Smooth muscle cell (in vitro differentiated cells): ENCODE measurements around the gene EFNB1. TPM values are rescaled to one million over a fixed set of nuclear protein-coding genes. Genes with fewer than 3 reads are reported as not detected.

ENCODE experiments used
- DNase-seq: peaks from one replicate; lab custom pipeline; 2025; ENCODE audit not compliant: unreplicated experiment; lab: John Stamatoyannopoulos, UW
- H2AFZ ChIP-seq: fragments of 200-600 bp; sonication (generic); 2 replicates; pipeline ENCODE4 v1.6.0; 2016; ENCODE audit warnings: antibody characterized with exemption, low read depth, mild to moderate bottlenecking
- H3F3A ChIP-seq: fragments of 200-600 bp; sonication (generic); 2 replicates; pipeline ENCODE4 v1.6.0; 2017; ENCODE audit warnings: antibody characterized with exemption, low read depth
- H3K27ac ChIP-seq: fragments of 200-600 bp; sonication (generic); 2 replicates; pipeline ENCODE4 v1.5.1; 2016; ENCODE audit warnings: low read depth, mild to moderate bottlenecking
- H3K27me3 ChIP-seq: fragments of 200-600 bp; sonication (generic); 2 replicates; pipeline ENCODE4 v1.6.1; 2016; ENCODE audit warnings: low read depth, mild to moderate bottlenecking
- H3K36me3 ChIP-seq: fragments of 200-600 bp; sonication (generic); 2 replicates; pipeline ENCODE4 v1.5.1; 2016; ENCODE audit warnings: low read depth
- H3K4me1 ChIP-seq: fragments of 200-600 bp; sonication (generic); 2 replicates; pipeline ENCODE4 v1.5.1; 2016; ENCODE audit warnings: low read depth
- H3K4me2 ChIP-seq: fragments of 200-600 bp; sonication (generic); 2 replicates; pipeline ENCODE4 v1.6.0; 2016; ENCODE audit warnings: mild to moderate bottlenecking
- H3K4me3 ChIP-seq: fragments of 200-600 bp; sonication (generic); 2 replicates; pipeline ENCODE4 v1.5.1; 2016; ENCODE audit warnings: mild to moderate bottlenecking
- H3K79me2 ChIP-seq: fragments of 200-600 bp; sonication (generic); 2 replicates; pipeline ENCODE4 v1.6.0; 2016; ENCODE audit warnings: low read depth, mild to moderate bottlenecking
- H3K9ac ChIP-seq: fragments of 200-600 bp; sonication (generic); 2 replicates; pipeline ENCODE4 v1.6.0; 2016; ENCODE audit warnings: low read depth
- H3K9me3 ChIP-seq: fragments of 200-600 bp; sonication (generic); replicated peaks from 2 replicates; pipeline ENCODE4 v1.5.1; 2016; ENCODE audit warnings: low read depth
- H4K20me1 ChIP-seq: fragments of 200-600 bp; sonication (generic); 2 replicates; pipeline ENCODE4 v1.6.0; 2016; ENCODE audit warnings: low read depth
- CTCF ChIP-seq: fragments of 200-600 bp; sonication (generic); IDR thresholded peaks from 2 replicates; pipeline ENCODE4 v1.5.1; 2017; ENCODE audit warnings: borderline replicate concordance, mild to moderate bottlenecking, antibody characterized with exemption; ENCODE audit not compliant: insufficient read depth, poor library complexity, severe bottlenecking
- WGBS: methylation state at CpG from one replicate; pipeline ENCODE4 v1.1.7; 2016; ENCODE audit warnings: low lambda C conversion rate; 5-methylcytosine and 5-hydroxymethylcytosine counted together
- polyA plus RNA-seq: library from polyadenylated mRNA; unstranded; fragments of >200 nt; fragmentation: Nextera tagmentation; extraction: Ambion mirVana; gene quantifications from 2 replicates; pipeline ENCODE4 v1.2.1, GENCODE V29; 2016
- total RNA-seq: library from RNA; depleted of rRNA; stranded (reverse); fragments of >200 nt; gene quantifications from 2 replicates; pipeline ENCODE4 v1.2.3, GENCODE V29; 2014

The EFNB1 gene
- total and polyA plus RNA-seq, 2 experiments from 2014 or later: 41.4 to 58.3 TPM

DNA sequence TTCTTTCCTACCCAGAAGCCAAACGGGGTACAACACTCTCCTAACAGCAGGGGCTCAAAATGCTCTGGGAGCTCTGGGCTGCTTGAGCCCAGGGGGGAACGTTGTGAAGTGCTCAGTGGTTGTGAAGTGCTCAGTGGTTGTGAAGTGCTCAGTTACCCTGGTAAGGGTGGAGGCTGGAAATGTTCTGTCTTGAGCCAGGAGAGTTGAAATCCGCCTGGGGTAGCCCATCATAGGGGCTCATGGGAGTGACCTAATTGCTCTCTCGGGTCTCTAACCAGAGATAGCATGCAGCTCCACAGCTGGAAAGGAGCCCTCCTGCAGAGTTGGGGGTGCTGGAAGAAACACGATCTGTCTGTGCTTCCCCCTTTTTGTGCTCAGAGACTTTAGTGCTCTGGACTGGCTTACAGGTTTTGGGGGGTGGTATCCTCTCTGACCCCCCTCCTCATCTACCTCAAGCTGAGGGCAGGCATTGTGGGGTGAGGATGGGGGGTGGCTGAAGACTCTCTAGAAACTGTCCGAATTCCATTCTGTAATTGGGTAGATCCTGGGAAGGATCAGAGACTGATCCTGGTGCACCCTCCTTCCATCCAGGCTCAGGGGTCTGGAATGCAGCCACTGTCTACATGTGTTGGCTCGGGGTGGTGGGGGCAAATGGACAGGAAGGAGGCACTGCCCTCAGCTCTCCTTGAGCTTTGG, 2.7 kb downstream of the EFNB1 start:
- no peak for TF ChIP-seq CTCF
- Histone ChIP-seq H3F3A (no peaks in the 10 kb centered on the region), H3K4me3 (peak overlapping the region; percentile 62), H3K4me1 (no peaks in the 10 kb centered on the region), H3K27ac (no peak overlapping the region), H3K9ac (no peak overlapping the region), H3K79me2 (peaks cover 74% of the 10 kb centered on the region), H3K9me3 (no peaks in the 10 kb centered on the region), H3K36me3 (no peaks in the 10 kb centered on the region), H3K4me2 (peak overlapping the region; percentile 87), H4K20me1 (peaks cover 66% of the 10 kb centered on the region), H2AFZ (no peak overlapping the region), H3K27me3 (no peaks in the 10 kb centered on the region)
- 32% methylated on average over 7 of the region's 7 CpGs for WGBS
- no peak for DNase-seq

DNA sequence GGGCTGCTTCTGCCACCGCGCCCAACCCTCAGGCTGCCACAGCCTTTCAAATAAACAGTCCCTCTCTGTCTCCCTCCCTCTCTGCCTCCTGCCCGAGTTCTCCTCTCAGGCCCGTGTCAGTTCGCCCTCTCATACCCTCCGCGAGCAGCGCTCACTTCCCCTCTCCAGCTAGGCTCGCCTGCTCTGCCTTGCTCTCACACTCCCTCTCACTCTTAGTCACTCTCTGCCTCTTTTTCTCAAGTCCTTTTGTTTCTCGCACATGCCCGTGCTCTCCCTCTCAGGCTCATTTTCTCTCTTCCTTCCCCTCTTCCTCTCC, 3.2 kb downstream of the EFNB1 start:
- Histone ChIP-seq H2AFZ (no peak overlapping the region), H3K4me2 (peak overlapping the region; percentile 87), H3K79me2 (peaks cover 79% of the 10 kb centered on the region), H3K27me3 (no peaks in the 10 kb centered on the region), H3K4me1 (no peaks in the 10 kb centered on the region), H4K20me1 (peaks cover 71% of the 10 kb centered on the region), H3K27ac (peak overlapping the region; percentile 36), H3K9ac (no peak overlapping the region), H3F3A (no peaks in the 10 kb centered on the region), H3K36me3 (no peaks in the 10 kb centered on the region), H3K4me3 (peak overlapping the region; percentile 62), H3K9me3 (no peaks in the 10 kb centered on the region)
- DNase-seq: no peak
- WGBS: 47% methylated on average over 9 of the region's 11 CpGs
- no peak for TF ChIP-seq CTCF

DNA sequence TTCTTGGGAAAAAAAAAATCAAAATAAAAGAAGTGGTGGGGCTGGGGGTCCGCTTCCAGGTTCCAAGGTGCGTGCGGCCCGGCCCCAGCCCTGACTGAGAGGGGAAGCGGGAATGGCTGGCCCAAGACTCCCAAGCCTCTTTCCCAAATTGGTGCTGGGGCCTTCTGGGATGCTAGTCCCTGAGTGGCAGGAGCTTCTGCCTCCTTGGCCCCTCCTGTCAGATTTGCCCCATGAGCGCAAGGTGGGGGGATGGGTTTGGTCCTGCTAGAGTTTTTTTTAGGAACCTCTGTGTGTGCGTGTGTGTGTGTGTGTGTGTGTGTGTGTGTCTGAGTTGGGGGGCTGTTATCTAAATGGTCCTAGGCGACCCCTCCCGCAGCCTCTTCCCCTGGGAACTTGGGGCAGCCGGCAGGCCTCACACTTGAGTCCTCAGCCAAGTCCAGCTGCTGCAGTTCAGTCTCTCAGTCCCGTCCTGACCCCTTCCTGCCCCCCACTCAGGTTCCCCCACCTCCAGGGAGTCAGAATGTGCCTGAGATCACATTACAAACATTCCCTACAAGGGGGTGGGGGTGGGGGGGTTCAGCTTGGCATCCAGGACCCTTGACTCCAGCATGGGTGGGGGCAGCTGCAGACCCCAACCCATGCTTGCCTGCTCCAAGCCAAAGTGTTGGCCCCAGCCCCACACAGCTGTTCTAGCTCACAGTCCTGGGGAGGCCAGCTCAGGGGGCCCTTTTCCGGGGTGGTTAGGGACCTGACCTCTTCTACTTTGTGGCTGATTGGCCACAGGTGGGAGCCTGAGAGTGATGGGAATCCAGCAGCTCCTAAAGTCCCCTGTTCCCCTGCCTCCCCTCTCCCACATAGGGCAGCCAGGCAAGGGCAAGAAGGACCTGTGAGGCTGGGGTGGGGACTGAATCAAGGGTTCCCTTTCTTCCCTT, 4.0 kb downstream of the EFNB1 start:
- H3K4me1 ChIP-seq: no peaks in the 10 kb centered on the region
- no peaks in the 10 kb centered on the region for H3K27me3 ChIP-seq
- H3K4me3 ChIP-seq: peak overlapping the region; percentile 62
- H3K9me3 ChIP-seq: no peaks in the 10 kb centered on the region
- H3K36me3 ChIP-seq: no peaks in the 10 kb centered on the region
- H2AFZ ChIP-seq: no peak overlapping the region
- H3K9ac ChIP-seq: no peak overlapping the region
- TF ChIP-seq CTCF: no peak
- no peak for DNase-seq
- H3F3A ChIP-seq: no peaks in the 10 kb centered on the region
- peak overlapping the region; percentile 87 for H3K4me2 ChIP-seq
- peak overlapping the region; percentile 36 for H3K27ac ChIP-seq
- 77% methylated on average over 8 of the region's 12 CpGs for WGBS
- peaks cover 85% of the 10 kb centered on the region for H3K79me2 ChIP-seq
- H4K20me1 ChIP-seq: peaks cover 78% of the 10 kb centered on the region
